GM12878 (cell line): ENCODE results near the gene UFD1. TPM values are rescaled to one million over a fixed set of nuclear protein-coding genes. Genes with fewer than 3 reads are reported as not detected.
A peak's percentile ranks its signal among the peaks of the same experiment; 100 is the strongest.

Experiments
- CHD2 ChIP-seq: IDR thresholded peaks from 2 replicates; pipeline ENCODE4 v1.6.1; 2011; ENCODE audit warnings: low read depth, low read length, improper control_type of control experiment, borderline replicate concordance
- CREM ChIP-seq: IDR thresholded peaks from 2 replicates; pipeline ENCODE4 v1.6.1; 2014; ENCODE audit warnings: antibody characterized with exemption, low read depth
- EGR1 ChIP-seq, 2 experiments: IDR thresholded peaks; 1 replicate in 1 of 2; 2 replicates in 1 of 2; pipeline ENCODE4 v1.6.1; 2011 to 2012; ENCODE audit warnings: low read depth in 2 of 2, low read length in 2 of 2, borderline replicate concordance in 1 of 2, mild to moderate bottlenecking in 1 of 2, moderate library complexity in 1 of 2
- FOXK2 ChIP-seq: fragments of 450-650 bp; IDR thresholded peaks from 2 replicates; pipeline ENCODE4 v1.6.1; 2017; ENCODE audit warnings: mild to moderate bottlenecking, moderate library complexity
- GABPA ChIP-seq: IDR thresholded peaks from 2 replicates; pipeline ENCODE4 v1.6.1; 2014; ENCODE audit warnings: antibody characterized with exemption, low read depth, mild to moderate bottlenecking, inconsistent platforms
- GATAD2B ChIP-seq: fragments of 450-650 bp; conservative IDR thresholded peaks from 2 replicates; pipeline ENCODE4 v1.6.1; 2017; ENCODE audit warnings: low read depth, mild to moderate bottlenecking, moderate library complexity
- HSF1 ChIP-seq: fragments of 150-350 bp; IDR thresholded peaks from 2 replicates; pipeline ENCODE4 v1.6.1; 2014; ENCODE audit warnings: mild to moderate bottlenecking, low read depth, low read length
- MXI1 ChIP-seq: fragments of 150-350 bp; IDR thresholded peaks from 2 replicates; pipeline ENCODE4 v1.6.1; 2011; ENCODE audit warnings: low read depth, mild to moderate bottlenecking, inconsistent platforms, low read length, improper control_type of control experiment
- NFIC ChIP-seq: IDR thresholded peaks from 2 replicates; pipeline ENCODE4 v1.6.1; 2012; ENCODE audit warnings: low read depth, mild to moderate bottlenecking, inconsistent platforms, low read length, moderate library complexity
- NFYB ChIP-seq: IDR thresholded peaks from 2 replicates; pipeline ENCODE4 v1.6.1; 2011; ENCODE audit warnings: low read depth, mild to moderate bottlenecking, low read length, improper control_type of control experiment, moderate library complexity; ENCODE audit not compliant: insufficient read depth
- NKRF ChIP-seq: fragments of 450-650 bp; conservative IDR thresholded peaks from 2 replicates; pipeline ENCODE4 v1.6.1; 2017; ENCODE audit warnings: mild to moderate bottlenecking, moderate library complexity
- NR2C1 ChIP-seq: fragments of 450-650 bp; IDR thresholded peaks from 2 replicates; pipeline ENCODE4 v1.6.1; 2017; ENCODE audit warnings: antibody characterized with exemption, mild to moderate bottlenecking, moderate library complexity
- NR2F1 ChIP-seq: fragments of 450-650 bp; conservative IDR thresholded peaks from 2 replicates; pipeline ENCODE4 v1.6.1; 2017; ENCODE audit warnings: mild to moderate bottlenecking
- RELA ChIP-seq: fragments of 450-650 bp; IDR thresholded peaks from 2 replicates; pipeline ENCODE4 v1.8.0; 2014; ENCODE audit warnings: borderline replicate concordance; ENCODE audit not compliant: partially characterized antibody
- SIN3A ChIP-seq: IDR thresholded peaks from 2 replicates; pipeline ENCODE4 v1.6.1; 2012; ENCODE audit warnings: low read depth, low read length, improper control_type of control experiment
- SMARCA5 ChIP-seq: fragments of 450-650 bp; IDR thresholded peaks from 2 replicates; pipeline ENCODE4 v1.6.1; 2017; ENCODE audit warnings: mild to moderate bottlenecking
- SRF ChIP-seq, 2 experiments: IDR thresholded peaks; 2 replicates each; pipeline ENCODE4 v1.6.1; 2011; ENCODE audit warnings: low read depth in 2 of 2, low read length in 2 of 2, mild to moderate bottlenecking in 1 of 2, moderate library complexity in 1 of 2
- TBL1XR1 ChIP-seq: IDR thresholded peaks from 2 replicates; pipeline ENCODE4 v1.6.1; 2012; ENCODE audit warnings: low read depth, low read length, improper control_type of control experiment
- TCF3 ChIP-seq: IDR thresholded peaks from 2 replicates; pipeline ENCODE4 v1.6.1; 2012; ENCODE audit warnings: low read depth, mild to moderate bottlenecking, low read length, borderline replicate concordance; ENCODE audit not compliant: insufficient read depth
- USF1 ChIP-seq: IDR thresholded peaks from 2 replicates; pipeline ENCODE4 v1.6.1; 2011; ENCODE audit warnings: borderline replicate concordance, low read depth, mild to moderate bottlenecking, moderate library complexity, mixed read lengths, low read length; ENCODE audit not compliant: insufficient read depth; ENCODE audit errors: extremely low read length
- WRNIP1 ChIP-seq: IDR thresholded peaks from 2 replicates; pipeline ENCODE4 v1.6.1; 2011; ENCODE audit warnings: low read depth, low read length, improper control_type of control experiment, borderline replicate concordance
- ZNF207 ChIP-seq: fragments of 450-650 bp; IDR thresholded peaks from 2 replicates; pipeline ENCODE4 v1.6.1; 2014; ENCODE audit warnings: antibody characterized with exemption, mild to moderate bottlenecking, borderline replicate concordance
- ZNF24 ChIP-seq: fragments of 450-650 bp; IDR thresholded peaks from 2 replicates; pipeline ENCODE4 v1.6.1; 2017; ENCODE audit warnings: antibody characterized with exemption, mild to moderate bottlenecking
- ZNF274 ChIP-seq: IDR thresholded peaks from one replicate; pipeline ENCODE4 v1.8.0; 2011; ENCODE audit not compliant: insufficient read length, insufficient read depth
- ZNF622 ChIP-seq: fragments of 450-650 bp; IDR thresholded peaks from 2 replicates; pipeline ENCODE4 v1.6.1; 2017; ENCODE audit warnings: mild to moderate bottlenecking, inconsistent platforms
- ZSCAN29 ChIP-seq: fragments of 450-650 bp; IDR thresholded peaks from 2 replicates; pipeline ENCODE4 v1.6.1; 2017; ENCODE audit warnings: mild to moderate bottlenecking, moderate library complexity
- polyA plus RNA-seq, 11 experiments: library from polyadenylated mRNA; depleted of rRNA in 4 of 11; unstranded in 6 of 11; stranded (reverse) in 5 of 11; fragments of >200 nt; fragmentation: Nextera tagmentation in 4 of 11; fragmentation: Illumina TruSeq in 1 of 11; extraction: Ambion mirVana in 4 of 11; extraction: Trizol in 1 of 11; gene quantifications; 1 replicate in 1 of 11; 2 replicates in 10 of 11; pipeline versions ENCODE4 v1.2.1 to v1.2.3, GENCODE V29; 2011 to 2016; ENCODE audit warnings: inconsistent platforms in 2 of 11, missing spikeins in 2 of 11, low read depth in 1 of 11
- total RNA-seq, 4 experiments: library from RNA; depleted of rRNA in 3 of 4; stranded (reverse); fragments of >200 nt in 3 of 4; fragmentation: Illumina TruSeq in 1 of 4; extraction: Trizol in 1 of 4; gene quantifications; 2 replicates each; pipeline versions ENCODE4 v1.2.1 to v1.2.3, GENCODE V29; 2013 to 2021
- TF ChIP-seq, protein P1 (sequence below): IDR thresholded peaks from 2 replicates; pipeline ENCODE4 v1.6.1; 2012; ENCODE audit warnings: low read depth, low read length, improper control_type of control experiment

Gene UFD1
- total and polyA plus RNA-seq, 10 of the 15 experiments (the other 5 are each of a cell fraction or from before 2014, with no cell fraction given) = 67.2 to 143 (median 117) TPM

DNA sequence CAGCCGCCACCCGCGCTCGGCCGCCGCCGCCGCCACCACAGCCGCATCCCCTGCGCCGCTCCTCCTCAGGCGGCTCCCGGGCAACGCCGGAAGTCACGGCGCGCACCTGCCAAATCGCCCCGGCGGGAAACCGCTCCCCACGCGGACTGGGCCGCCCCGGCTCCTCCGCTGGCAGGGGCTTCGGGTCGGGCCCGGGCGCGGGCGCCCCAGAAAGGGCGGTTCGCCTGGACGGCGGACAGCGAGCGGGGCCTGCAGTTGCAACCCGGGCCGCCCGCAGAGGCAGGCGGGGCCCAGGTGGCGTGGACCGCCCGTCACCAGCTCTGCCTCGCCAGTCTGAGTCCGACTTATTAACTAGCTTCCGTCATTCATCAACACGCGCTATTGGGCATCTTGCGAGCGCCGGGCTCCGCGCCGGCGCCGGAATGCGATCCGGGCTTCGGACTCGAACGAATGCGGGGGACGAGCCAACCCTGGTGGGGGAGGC is 47.3 kb downstream of the UFD1 start, which contains the start of gene HIRA (continued):
- TF ChIP-seq RELA = peak; percentile 46
- TF ChIP-seq NR2F1 = peak; percentile 28; the same call in 1 of the 2 replicates
- peak; percentile 77 for TF ChIP-seq SMARCA5
- TF ChIP-seq FOXK2 = no peak
- TF ChIP-seq WRNIP1 = no peak
- TF ChIP-seq EGR1 (IDR thresholded peaks at IDR 0.05; ENCODE audit: borderline replicate concordance in 1 of 2, low read depth in 2 of 2, low read length in 2 of 2) = peak; percentile 41 to 48; a peak in 2 of 3 replicates
- peak; percentile 62; the same call in 1 of the 2 replicates for TF ChIP-seq TCF3
- no peak; the same call in 1 of the 2 replicates for TF ChIP-seq NFIC
- TF ChIP-seq, protein P1, sequence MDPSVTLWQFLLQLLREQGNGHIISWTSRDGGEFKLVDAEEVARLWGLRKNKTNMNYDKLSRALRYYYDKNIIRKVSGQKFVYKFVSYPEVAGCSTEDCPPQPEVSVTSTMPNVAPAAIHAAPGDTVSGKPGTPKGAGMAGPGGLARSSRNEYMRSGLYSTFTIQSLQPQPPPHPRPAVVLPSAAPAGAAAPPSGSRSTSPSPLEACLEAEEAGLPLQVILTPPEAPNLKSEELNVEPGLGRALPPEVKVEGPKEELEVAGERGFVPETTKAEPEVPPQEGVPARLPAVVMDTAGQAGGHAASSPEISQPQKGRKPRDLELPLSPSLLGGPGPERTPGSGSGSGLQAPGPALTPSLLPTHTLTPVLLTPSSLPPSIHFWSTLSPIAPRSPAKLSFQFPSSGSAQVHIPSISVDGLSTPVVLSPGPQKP = peak; percentile 77
- TF ChIP-seq CHD2 = 0 out of 2 replicates have a peak, but pooled peaks have one; percentile 49
- peak; percentile 21 for TF ChIP-seq USF1
- 0 out of 2 replicates have a peak, but pooled peaks have one; percentile 47 for TF ChIP-seq SIN3A
- TF ChIP-seq MXI1 = 0 out of 2 replicates have a peak, but pooled peaks have one; percentile 30
- TF ChIP-seq SRF (IDR thresholded peaks at IDR 0.05; ENCODE audit: low read depth in 2 of 2, low read length in 2 of 2) = peak; percentile 31 to 79; a peak in 2 of 4 replicates
- TF ChIP-seq NFYB = 0 out of 2 replicates have a peak, but pooled peaks have one; percentile 31
- TF ChIP-seq NR2C1 = peak; percentile 55
- TF ChIP-seq ZNF207 = peak; percentile 72; the same call in 1 of the 2 replicates
- TF ChIP-seq ZNF274 = no peak
- TF ChIP-seq ZNF622 = no peak
- peak; percentile 88 for TF ChIP-seq GABPA
- TF ChIP-seq CREM = peak; percentile 72
- 0 out of 2 replicates have a peak, but pooled peaks have one; percentile 20 for TF ChIP-seq HSF1
- peak; percentile 84 for TF ChIP-seq NKRF
- TF ChIP-seq ZNF24 = peak; percentile 77
- TF ChIP-seq GATAD2B = peak; percentile 48; the same call in 1 of the 2 replicates
- peak; percentile 81; the same call in 1 of the 2 replicates for TF ChIP-seq ZSCAN29
- peak; percentile 25; the same call in 1 of the 2 replicates for TF ChIP-seq TBL1XR1
